HG03378 (cell line): ENCODE results near the gene MAD1L1.
"Not testable (repeated sequence)": the region's sequence is repeated elsewhere in the genome, so short reads cannot be mapped to it uniquely, and the experiment has no call there.

Experiments
- ATAC-seq: cut with Tn5 transposase; IDR thresholded peaks from one replicate; pipeline ENCODE4 v1.9.1; 2021; ENCODE audit warnings: mild to moderate bottlenecking, moderate library complexity; ENCODE audit not compliant: unreplicated experiment

MAD1L1 gene

DNA sequence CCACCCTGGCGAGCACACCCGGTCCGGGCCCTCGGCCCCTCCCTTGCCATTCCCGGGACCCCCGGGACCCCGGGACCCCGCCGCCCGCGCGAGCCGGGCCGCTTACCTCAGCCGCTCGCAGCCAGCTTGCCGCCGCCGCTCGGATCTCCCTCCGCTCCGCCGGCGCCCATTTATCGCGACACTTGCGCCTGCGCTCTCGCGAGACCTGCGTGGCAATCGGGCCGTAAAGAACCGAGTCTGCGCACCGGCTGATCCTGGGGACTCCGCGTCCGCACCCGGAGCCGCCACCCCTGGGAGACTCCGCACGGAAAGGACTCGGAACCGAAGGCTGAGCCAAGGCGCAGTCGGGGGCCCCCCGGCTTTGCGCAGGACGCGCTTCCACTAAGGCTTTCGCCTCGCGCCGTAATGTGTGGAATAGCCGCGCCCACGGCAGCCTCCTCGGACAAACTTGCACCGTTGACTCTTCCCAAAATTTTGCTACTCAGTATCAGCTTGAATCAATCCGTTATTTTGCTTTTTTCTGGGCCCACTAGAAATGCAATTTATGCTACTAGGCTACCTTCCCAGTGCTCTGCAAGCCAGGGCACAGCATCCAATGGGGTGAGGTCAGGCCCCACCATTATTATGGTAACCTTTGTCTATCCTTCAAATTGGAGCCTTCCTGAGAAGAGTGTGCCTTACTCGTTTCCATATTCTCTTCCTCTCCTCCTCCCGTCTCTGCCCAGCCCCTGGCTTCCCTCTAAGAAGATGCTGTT is at the start of gene MAD1L1:
Gene MAD1L1, minus strand, starts transcription at position 180 of the 755 bp plus-strand sequence. CDS start 2,812 bp downstream, outside the sequence.
- ATAC-seq, result peak; percentile 50

DNA sequence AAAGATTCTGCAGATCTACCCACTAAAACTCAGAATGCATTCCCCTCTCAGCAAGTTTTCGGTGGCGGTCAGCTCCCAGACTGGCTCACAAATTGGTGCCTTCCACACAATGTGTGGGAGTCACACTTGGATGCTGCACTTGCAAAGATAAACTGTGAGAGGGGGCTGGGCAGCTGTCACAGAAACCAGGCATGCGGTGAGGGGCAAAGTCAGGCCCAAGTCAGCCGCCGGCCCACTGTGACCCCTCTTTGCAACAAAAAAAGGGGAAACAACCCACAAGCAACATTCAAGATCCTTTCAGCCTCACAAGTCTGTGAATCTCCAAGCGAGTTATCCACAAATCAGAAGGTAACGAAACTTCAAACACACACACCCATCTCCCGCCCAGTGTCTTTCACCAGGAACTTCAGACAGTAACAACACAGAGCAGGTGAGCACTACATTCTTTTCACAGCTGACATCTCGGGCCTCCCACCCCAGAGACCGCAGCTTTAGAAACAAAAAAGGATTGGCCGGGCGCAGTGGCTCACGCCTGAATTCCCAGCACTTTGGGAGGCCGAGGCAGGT is 49.5 kb upstream of the MAD1L1 start:
- ATAC-seq, result no peak

DNA sequence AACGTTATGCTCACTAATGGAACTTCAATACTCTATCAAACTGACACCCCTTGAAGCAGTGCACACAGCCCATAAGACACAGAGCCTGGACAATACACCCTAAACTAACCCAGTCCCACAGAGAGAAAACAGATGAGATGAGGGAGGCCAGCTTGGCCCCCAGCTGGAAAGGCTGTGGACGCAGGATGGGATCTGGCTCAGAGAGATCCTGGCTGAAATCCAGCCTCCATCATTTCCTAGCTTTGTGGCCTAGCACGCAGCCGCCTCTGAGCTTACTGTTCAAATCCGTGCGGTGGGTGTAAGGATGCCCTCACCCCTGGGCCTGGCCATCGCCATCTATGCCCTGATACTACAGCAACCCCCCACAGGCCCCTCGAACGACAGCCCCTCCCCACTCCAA is 48.8 kb upstream of the MAD1L1 start:
- no peak for ATAC-seq

DNA sequence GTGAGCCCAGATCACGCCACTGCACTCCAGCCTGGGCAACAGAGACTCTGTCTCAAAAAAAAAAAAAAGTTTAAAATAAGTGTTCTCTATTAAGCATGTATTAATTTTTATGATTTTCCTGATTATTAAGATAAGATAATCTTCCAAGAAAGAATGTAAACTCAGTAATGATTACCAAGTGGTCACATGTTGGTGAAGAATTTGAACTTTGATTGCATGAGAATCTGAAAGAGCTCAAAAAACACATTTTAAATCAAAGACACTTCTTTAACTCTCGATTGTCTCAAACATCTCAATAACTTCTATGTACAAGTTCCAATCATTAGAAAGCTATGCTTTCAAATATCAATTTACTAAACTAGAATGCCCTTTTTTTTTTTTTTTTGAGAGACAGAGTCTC is 47.7 kb upstream of the MAD1L1 start:
- ATAC-seq, result no peak

DNA sequence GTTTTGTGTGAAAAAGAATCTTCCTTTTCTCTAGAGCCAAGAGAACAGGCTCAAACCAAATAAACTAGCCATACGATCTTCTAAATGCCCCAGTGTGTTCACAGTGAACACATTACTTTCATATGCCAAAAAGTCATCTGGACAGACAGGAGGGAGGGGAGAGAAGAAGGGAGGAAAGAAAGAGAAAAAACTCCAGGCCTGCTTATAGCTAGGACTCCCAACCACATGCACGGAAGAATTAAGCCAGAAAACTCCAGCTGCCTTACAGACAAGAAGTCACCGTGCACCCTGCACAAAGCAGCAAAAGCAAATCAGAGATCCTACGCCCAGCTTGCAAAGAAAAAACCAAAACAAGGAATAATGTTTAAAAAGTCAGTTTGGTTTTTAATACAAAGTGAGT is 47.2 kb upstream of the MAD1L1 start:
- no peak for ATAC-seq

DNA sequence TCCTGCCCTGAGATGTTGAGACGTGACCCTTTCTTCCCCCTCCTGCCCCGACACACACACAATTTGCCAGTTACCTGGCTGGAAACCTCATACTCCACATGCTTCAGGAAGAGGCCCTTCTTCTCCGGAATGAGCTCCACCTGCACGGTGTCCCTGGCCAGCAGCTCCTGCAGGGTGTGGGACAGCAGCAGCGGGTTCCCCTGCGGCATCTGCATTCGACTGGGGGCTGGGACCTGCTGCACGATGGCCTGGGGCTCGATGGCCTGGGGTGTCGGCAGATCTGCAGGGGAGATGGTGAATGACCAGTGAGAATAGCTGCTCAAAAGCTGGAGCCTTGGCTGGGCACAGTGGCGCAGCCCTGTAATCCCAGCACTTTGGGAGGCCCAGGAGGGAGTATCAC is 45.3 kb upstream of the MAD1L1 start:
- ATAC-seq, result no peak

DNA sequence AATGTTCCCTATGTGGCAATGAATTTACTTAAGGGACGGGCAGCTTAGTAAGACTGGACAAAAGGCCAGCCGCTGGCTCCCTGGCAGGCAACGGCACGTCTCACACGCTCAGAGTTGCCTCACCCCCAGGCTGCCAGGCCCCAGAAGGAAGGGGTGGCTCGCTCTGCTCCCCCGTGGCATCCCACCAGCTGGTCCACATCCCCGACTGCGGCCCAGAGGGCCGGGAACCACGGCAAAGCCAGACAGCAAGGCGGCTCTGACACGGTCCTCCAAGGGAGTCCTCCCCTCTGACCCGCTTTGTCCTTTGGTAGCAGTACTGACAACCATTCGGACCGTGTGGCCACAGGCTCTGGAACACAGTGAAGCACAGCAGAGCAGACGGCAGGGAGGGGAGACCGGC is 43.4 kb upstream of the MAD1L1 start:
- no peak for ATAC-seq

DNA sequence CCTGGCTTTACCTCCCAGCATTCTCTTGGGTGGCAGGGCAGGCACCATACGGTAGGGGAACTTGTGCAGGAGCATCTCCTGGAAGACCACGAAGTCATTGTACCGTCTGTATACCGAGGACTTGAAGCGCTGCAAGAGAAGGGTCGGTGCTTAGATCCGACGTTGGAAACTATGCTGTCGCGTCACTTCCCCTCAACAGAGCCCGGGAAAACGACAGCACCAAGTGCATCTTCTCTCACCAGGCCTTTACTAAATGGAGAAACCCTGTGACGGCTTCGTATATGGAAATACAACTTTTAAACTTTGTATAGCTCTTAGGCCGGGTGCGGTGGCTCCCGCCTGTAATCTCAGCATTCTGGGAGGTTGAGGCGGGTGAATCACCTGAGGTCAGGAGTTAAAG is 42.4 kb upstream of the MAD1L1 start:
- no peak for ATAC-seq

DNA sequence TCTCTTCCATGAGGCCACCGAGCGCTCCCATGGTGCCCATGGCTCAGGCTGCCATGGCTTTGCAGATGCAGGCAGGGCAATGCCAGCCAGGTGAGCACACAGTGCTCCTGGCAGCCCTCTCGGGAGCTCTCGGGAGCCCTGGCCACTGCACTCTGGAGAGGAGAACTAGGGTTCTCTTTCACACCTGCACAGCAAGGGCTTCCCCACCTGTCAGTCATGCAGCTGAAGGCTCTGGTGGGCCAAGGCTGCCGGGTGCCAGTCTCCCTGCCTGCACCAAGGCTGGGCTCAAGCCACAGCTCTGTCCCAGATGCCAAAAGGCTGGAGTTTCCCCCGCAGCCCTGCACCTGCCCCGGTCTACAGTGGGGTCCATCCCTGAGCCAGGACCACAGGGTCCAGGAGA is 41.9 kb upstream of the MAD1L1 start:
- ATAC-seq, result no peak

DNA sequence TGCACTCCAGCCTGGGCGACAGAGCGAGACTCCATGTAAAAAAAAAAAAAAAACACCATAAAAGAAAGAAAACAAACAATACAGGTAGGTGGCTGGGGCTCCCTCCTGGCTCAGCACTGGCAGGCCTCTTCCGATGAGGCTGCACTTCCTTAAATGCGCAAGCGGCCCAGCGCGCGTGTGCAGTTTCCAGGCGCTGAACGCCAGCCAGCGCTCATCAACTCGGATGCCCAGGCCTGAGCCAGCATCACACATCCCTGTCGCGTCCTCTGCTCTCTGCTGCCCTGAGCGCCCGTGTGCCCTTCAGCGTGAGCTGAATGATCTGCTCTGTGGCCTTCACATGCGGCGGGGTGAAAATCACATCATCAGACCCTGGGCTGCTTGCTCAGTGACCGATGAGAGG is 41.1 kb upstream of the MAD1L1 start:
- ATAC-seq, result no peak

DNA sequence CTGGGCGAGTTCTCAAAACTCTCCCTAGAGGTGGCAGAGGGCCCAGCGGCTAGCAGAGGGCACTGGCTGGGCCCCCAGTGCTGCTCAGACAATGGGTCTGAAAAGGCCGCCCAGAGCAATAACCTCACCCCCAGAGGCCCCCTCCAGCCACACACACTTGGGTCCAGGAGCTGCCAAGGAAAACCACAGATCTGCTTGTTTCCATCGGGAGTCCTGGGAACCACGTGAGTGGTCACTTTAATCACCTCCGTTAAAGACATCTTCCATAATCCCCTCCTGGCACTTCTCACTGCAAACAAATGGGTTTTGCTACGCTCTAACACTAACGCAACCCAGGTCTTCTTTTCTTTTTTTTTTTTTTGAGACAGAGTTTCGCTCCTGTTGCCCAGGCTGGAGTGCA is 39.3 kb upstream of the MAD1L1 start:
- ATAC-seq, result no peak

DNA sequence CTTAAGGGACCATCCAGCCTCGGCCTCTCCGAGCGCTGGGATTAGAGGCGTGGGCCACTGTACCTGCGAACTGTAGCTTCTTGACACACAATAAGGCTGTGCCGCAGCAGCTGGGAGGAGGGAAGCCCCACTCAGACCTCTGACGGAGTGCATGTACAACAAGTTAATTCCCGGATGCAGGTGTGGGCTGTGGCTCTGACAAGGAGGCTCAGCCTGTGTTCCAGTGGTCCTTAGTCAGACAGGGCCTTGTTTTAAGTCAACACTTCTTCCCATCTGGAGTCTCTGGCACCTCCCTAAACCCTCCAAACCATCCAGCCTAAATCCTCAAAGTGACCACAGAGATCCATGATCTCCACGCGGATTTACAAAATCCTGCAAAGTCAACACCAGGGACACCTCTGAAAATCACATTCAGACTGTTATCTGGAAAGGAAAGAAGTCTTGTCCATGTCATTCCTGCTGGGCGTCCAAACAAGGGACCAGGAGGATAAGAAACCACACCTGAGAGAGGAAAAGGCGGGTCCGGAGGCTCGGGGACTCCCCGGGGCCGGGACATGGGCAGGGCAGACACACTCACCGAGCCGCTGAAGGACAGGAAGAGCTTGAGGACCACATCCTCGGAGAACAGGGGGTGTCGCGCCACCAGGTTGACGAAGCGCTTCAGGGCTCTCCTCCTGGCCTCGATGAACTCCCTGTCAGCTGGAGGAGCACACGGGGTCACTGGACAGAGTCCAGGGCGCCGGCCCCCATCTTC is 38.7 kb upstream of the MAD1L1 start:
- no peak for ATAC-seq

DNA sequence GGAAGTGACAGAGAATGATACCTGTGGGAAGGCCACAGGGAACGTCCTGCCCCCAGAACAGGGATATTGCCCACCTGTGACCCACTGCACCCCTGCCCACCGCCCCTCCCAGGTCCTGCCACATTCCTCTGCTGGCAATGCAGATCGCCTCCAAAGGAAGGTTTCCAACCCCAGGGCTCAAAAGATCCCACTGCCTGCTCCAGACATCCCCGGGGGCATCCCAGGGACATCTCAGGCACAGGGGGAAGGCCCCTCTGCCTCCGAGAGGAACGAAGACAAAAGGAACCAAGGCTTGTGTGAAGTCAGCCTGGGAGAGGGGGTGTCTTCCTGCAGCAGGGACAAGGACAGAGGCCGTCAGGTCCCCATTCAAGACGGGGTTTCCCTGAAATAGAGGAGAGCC is 37.8 kb upstream of the MAD1L1 start:
- no peak for ATAC-seq

DNA sequence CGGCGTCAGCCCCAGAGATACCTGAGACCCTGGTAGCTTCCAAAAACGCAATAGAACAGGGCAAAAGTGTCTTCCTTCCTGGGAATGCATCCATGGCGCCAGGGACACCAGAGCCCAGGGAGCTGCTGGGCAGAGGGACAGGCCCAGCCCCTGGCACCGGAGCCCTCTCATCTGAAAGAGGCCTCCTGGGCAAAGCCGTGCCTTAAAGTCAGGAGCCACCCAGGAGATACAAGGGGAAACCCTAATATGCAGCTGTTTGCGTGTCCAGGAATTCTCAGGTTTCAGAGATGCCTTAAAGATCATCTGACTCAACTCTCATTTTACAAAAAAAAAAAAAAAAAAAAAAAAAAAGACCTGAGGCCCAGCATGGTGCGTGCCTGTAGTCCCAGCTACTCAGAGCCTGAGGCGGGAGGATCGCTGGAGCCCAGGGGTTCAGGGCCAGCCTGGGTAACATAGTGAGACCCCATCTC is 37.3 kb upstream of the MAD1L1 start:
- no peak for ATAC-seq

DNA sequence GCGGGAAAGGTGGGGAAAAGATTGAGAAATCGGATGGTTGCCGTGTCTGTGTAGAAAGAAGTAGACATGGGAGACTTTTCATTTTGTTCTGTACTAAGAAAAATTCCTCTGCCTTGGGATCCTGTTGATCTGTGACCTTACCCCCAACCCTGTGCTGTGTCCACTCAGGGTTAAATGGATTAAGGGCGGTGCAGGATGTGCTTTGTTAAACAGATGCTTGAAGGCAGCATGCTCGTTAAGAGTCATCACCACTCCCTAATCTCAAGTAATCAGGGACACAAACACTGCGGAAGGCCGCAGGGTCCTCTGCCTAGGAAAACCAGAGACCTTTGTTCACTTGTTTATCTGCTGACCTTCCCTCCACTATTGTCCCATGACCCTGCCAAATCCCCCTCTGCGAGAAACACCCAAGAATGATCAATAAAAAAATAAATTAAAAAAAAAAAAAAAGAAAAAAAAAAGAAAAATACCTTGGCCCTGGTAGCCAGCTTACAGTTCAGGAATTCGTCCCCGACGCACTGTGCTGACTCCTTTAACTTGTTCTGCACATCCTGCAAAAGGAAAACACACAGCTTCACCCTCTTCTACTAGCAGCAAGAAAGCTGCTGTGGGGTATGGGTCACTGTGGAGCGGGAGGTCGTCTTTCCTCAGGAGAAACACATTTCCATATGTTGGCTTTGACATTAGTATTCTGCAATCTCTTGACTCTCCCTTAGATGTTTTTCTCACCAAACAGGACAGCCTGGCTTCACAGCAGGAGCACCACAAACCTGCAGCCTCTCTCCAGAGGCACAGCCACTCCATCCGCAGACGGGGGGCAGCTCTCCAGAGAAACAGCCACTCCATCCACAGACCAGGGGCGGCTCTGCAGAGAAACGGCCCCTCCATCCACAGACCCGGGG is 36.6 kb upstream of the MAD1L1 start:
- ATAC-seq, result not testable (repeated sequence)

DNA sequence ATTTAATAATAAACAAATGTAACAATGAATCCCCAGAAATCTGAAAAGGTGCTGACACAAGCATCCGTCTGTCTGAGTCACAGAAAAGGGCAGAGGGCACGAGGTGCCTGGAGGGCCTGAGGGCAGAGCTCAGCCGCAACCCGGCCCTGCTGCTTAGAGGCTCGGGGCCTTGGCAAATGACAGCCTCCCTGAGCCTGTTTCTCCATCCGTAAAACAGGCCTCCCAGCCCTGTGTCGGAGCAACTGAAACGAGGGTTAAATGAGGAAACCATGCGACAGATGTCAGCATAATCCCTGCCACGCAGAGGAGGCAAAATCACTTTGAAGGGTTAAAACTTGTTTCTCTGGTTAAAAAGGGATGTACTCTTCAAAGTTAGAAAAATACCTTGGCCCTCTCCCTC is 34.2 kb upstream of the MAD1L1 start:
- no peak for ATAC-seq

DNA sequence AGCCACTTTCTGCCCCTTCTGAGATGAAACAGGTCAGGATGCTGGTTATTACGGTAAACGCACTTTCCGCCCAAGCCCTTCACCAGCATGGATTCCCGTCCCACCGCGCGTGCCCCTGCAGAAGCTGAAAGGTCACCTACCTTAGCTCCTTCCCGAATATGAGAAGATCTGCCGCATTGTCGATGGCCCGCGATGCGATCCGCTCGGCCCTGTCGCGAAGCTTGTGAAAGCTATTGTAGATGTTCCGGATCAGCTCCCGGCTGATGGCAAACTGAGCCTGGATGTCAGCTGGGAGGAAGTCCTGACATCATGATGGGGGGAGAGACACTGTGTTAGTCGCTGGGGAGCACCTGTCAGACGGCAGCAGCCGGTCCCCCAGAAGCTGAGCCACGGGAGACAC is 31.4 kb upstream of the MAD1L1 start:
- ATAC-seq, result no peak

DNA sequence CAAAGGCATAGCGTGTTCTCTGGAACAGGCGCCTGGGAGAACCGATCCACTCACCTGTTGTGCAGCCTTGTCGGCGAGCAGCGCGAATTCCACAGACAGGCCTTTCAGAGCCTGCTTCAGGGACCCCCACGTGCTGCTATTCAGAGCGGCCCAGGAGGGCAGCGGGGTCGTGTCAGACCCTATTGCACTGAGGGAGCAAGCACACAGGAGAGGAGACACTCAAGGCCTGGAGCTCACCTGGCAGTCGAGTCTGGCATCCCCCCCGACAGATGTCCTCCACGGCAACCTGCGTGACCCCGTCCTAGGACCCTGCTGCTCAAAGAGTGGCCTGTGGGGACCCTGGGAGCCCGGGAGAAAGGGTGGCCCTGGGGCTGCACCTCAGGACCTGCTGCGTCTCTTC is 30.4 kb upstream of the MAD1L1 start:
- no peak for ATAC-seq

DNA sequence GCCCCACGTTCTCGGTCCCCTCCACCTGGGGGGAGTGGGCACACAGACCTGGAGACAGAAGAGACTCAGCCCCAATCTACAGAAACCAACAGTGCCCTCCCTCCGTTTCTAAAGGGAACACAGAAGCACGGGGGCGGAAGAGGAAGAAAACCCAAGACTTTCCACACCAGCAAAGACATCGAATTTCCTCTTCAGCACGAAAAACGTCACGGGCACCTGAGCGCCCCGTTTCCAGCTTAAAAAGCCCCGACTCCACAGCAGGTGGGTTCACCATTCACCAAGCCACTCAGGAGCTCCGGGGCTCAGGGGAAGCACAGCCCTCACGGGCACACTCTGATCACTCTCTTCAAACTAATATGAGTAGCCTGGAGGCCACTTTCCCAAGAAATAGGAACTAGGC is 28.9 kb upstream of the MAD1L1 start:
- no peak for ATAC-seq

DNA sequence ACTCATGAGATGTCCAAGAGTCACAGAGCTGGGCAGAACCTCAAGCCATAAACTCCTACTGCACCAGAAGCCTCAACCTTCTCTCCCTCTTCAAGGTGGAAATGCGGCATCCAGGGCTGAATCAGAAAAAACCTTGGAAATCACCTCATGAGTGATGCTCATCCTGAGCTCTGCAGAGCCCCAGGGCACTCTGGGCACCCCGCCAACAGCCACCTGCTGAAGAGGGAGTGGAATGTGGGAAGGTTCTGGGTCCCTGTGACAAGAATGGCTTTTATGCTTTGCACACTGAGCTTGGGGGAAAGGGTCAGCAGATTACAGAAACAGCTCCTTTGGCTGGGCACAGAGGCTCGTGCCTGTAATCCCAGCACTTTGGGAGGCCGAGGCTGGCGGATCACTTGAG is 28.1 kb upstream of the MAD1L1 start:
- ATAC-seq, result no peak

DNA sequence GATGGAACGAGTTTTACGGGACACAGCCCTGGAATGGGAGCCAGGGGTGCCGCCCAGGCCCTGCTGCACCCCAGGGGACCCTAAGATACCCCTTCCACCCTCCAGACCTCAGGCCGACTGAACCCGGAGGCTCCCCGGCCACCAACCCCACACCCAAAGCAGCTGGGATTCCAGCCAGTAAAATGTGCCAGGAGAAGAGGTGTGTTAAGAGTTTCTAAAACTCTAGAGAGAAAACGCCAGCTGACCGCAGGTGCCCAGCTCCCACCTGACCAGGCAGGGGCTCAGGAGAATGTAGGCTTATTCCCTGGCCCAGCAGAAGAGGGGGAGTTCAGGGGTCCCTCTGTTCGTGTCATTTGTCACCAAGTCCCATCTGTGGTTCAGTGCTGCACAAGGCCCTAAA is 26.7 kb upstream of the MAD1L1 start:
- ATAC-seq, result no peak
